ENCODE data around the gene SLFN12L.
"Not testable (repeated sequence)": the region's sequence is repeated elsewhere in the genome, so short reads cannot be mapped to it uniquely, and the experiment has no call there.

The SLFN12L gene

GRCh38 chr17:35493040-35493439, 44.4 kb downstream of the SLFN12L start:
- no peak for DNase-seq

DNA sequence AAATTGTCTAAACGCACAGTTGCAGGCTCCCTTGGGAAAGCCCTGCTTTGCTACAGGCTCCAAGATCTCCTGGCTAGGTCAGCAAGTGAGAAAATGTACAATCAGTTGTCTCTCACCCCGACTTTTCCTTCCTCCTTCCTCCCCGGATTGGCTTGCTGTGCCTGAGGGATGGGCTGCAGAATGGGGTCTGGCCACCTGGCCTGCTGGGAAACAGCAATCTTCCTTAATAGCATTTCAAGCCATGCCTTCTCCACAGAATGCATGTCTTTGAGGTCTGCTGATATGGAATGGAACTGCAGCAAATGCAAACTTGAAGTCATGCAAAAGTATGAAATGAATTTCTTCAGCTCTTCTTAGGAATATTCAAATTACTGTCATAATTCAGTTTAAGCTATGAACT, 46.1 kb downstream of the SLFN12L start:
- no peak for DNase-seq

DNA sequence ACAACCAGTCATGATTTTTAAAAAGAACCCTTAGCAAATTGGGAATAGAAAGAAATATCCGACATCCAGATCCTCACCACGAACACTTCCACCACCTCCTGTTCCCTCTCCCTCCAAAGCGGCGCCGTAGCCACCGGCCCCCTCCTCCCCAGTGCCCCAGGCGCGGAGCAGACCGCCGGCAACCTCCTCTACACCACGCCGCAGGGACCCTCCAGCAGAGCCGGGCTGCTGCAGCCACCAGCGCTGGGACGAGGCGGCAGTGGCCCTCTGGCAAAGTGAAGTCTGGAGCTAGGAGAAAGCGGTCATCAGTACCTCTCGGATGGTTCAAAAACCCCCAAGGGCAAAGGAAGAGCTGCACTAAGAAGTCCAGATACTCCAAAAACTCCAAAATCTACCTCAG, 47.5 kb downstream of the SLFN12L start:
- no peak for DNase-seq

DNA sequence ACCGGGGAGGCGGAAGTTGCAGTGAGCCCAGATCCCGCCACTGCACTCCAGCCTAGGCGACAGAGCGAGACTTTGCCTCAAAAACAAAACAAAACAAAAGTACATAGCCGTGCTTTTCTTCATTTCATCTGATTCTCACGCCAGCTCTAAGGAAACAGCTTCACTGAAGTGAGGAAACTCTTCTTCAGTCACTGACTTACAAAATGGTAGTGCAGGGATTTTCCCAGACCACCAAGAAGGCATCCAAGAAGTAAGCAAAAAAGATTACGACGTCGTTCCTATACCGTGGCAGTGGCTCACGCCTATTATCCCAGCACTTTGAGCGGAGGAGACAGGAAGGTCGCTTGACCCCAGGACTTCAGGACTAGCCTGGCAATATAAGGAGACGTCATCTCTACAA, 48.5 kb downstream of the SLFN12L start:
- no peak for DNase-seq

DNA sequence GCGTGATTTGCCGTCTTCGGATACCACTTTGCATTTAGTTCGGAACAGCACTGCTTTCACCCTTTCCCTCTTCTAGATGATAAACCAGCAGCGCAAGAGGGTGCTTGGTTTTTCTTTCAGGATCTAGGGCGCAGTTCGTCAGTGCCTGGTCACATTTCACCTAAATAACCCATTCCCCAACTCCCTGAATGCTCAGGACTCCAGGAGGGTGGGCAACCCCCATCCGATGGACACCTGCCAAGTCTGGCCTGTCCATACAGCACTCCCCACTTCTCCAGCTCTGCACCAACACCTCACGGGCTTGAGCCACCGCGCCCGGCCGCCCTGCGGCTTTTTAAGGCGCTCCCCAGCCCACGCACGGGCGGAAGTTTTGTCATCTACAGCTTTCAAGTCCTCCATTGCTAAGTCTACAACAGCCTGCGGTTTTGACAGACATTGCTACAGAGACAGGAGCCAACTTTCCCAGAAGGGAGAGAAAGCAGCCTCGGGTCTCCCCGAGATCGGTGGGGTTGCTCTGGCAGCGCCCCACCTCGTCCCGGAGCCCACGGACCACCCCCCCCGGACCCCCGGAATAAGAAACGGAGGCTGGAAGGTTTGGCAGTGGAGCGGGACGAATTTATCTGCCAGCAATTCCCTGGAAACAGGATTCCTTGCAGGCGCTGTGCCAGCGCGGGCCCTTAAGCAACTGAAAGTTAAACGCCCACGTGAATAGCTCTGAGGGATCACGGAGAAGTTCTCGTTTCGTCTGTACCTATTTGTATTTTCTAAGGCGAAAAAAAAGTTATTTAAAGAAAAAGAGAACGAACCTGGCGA, 50.4 kb downstream of the SLFN12L start:
- no peak for DNase-seq

GRCh38 chr17:35479271-35479670, 58.2 kb downstream of the SLFN12L start:
- DNase-seq: no peak

- DNase-seq: no peak
Observed at GRCh38 chr17:35477248-35477647, 60.2 kb downstream of the SLFN12L start.

GRCh38 chr17:35476283-35476820, 61.1 kb downstream of the SLFN12L start:
- no peak for DNase-seq

DNA sequence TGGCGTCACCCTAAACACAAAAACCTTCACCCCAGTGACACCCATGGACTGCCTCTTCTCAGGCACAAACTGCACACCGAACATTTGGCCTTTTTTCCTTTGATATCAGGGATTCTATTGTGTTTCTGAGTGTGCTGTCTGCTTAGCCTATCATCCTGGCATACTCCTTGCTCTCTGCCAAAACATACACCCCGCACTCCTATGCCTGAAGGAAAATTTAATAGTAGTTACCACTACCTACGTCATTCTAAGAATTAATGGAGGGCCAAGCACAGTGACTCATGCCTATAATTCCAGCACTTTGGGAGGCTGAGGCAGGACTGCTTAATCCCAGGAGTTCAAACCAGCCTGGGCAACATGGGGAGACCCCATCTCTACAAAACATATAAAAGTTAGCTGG, 69.0 kb downstream of the SLFN12L start:
- DNase-seq: no peak

DNA sequence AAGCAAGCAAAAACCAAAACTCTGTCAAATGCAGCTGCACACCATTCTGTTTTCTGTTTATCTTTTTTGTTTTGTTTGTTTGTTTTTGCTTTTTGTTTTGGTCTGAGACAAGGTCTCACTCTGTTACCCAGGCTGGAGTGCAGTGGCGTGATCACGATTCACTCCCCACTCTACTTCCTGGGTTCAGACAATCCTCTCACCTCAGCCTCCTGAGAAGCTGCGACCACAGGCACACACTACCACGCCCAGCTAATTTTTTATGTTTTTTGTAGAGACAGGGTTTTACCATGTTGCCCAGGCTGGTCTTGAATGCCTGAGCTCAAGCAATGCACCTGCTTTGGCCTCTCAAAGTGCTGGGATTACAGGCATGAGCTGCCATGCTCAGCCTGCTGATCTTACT, 69.7 kb downstream of the SLFN12L start:
- DNase-seq: no peak

- peak; percentile 3 for DNase-seq
Observed at GRCh38 chr17:35460354-35460851, 77.1 kb downstream of the SLFN12L start.

GRCh38 chr17:35454035-35454434, 83.4 kb downstream of the SLFN12L start:
- DNase-seq: not testable (repeated sequence)

GRCh38 chr17:35453171-35453570, 84.3 kb downstream of the SLFN12L start:
- no peak for DNase-seq

- no peak for DNase-seq
Observed at GRCh38 chr17:35449371-35449931, 88.0 kb downstream of the SLFN12L start.

DNA sequence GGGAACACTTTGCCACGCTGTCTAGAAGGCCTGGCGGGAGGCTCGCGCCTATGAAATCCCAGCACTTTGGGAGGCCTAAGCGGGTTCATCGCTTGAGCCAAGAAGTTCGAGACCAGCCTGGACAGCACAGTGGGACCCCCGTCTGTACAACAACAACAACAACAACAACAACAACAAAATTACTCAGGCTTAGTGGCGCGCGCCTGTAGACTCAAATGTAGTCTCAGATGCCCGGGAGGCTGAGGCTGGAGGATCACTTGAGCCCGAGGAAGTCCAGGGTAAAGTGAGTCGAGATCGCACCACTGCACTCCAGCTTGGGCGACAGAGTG, 88.6 kb downstream of the SLFN12L start:
- DNase-seq: no peak

- DNase-seq: no peak
Observed at GRCh38 chr17:35448214-35448898, 89.1 kb downstream of the SLFN12L start, which contains the start of gene SLFN13. Gene SLFN13, minus strand, starts transcription at chr17:35448766. Its CDS starts 3,086 bp downstream, at chr17:35445680.

- no peak for DNase-seq
Observed at GRCh38 chr17:35447499-35447898, 90.0 kb downstream of the SLFN12L start.

- no peak for DNase-seq
Observed at GRCh38 chr17:35438433-35438832, 99.0 kb downstream of the SLFN12L start.

- DNase-seq: no peak
Observed at GRCh38 chr17:35433075-35433894, 104.2 kb downstream of the SLFN12L start.

- no peak for DNase-seq
Observed at GRCh38 chr17:35432176-35433074, 105.1 kb downstream of the SLFN12L start, which contains the start of gene SLFN12. Gene SLFN12, minus strand, starts transcription at chr17:35432500. Its CDS starts 9,472 bp downstream, at chr17:35423028.

- no peak for DNase-seq
Observed at GRCh38 chr17:35429702-35430101, 107.8 kb downstream of the SLFN12L start.

DNA sequence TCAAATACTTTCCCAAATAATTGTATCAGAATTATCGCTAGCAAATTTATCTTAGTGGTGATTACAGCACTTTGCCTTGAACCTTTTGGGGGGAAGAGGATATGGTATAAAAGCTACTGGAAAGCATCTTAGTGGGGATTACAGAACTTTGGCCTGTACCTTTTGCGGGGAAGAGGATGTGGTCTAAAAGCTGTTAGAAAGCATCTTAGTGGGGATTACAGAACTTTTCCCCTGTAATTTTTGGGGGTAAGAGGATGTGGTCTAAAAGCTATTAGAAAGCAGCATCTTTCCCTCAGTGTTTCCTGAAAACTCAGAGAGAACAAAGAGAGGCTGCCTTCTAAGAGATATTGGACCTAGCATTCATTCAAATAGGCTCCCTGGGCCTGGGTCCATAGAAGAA, 109.2 kb downstream of the SLFN12L start:
- no peak for DNase-seq

All from NCI-H2171 treated with DMSO at 0.1 percent for 48 hours (cell line).